Parathyroid adenoma (tissue), 2 donors: Measurements from ENCODE around the gene ZBTB18.

Source experiments
- H2AFZ ChIP-seq: fragments of 300-600 bp; sonication (generic); one replicate; pipeline ENCODE4 v1.7.0; 2017; ENCODE audit warnings: antibody characterized with exemption, mild to moderate bottlenecking
- H3K27ac ChIP-seq: fragments of 300-600 bp; sonication (generic); one replicate; pipeline ENCODE4 v1.7.0; 2017
- H3K27me3 ChIP-seq: fragments of 300-600 bp; sonication (generic); one replicate; pipeline ENCODE4 v1.7.0; 2017; ENCODE audit warnings: low read length; ENCODE audit not compliant: control insufficient read depth, insufficient read depth
- H3K36me3 ChIP-seq: fragments of 300-600 bp; sonication (generic); one replicate; pipeline ENCODE4 v1.7.0; 2017; ENCODE audit warnings: low read length; ENCODE audit not compliant: control insufficient read depth, insufficient read depth
- H3K4me1 ChIP-seq: fragments of 300-600 bp; sonication (generic); one replicate; pipeline ENCODE4 v1.7.0; 2017; ENCODE audit warnings: control low read depth
- H3K4me2 ChIP-seq: fragments of 300-600 bp; sonication (generic); one replicate; pipeline ENCODE4 v1.7.0; 2017; ENCODE audit warnings: low read length
- H3K4me3 ChIP-seq: fragments of 300-600 bp; sonication (generic); one replicate; pipeline ENCODE4 v1.7.0; 2017; ENCODE audit warnings: low read depth, low read length
- H3K79me2 ChIP-seq: fragments of 300-600 bp; sonication (generic); one replicate; pipeline ENCODE4 v1.7.0; 2017; ENCODE audit warnings: control low read depth
- H3K9ac ChIP-seq: fragments of 300-600 bp; sonication (generic); one replicate; pipeline ENCODE4 v1.7.0; 2017; ENCODE audit warnings: mild to moderate bottlenecking
- H3K9me3 ChIP-seq: fragments of 300-600 bp; sonication (generic); one replicate; pipeline ENCODE4 v1.7.0; 2017; ENCODE audit warnings: low read length; ENCODE audit not compliant: control insufficient read depth
- CTCF ChIP-seq: fragments of 300-600 bp; sonication (generic); IDR thresholded peaks from one replicate; pipeline ENCODE4 v1.7.0; 2017; ENCODE audit warnings: antibody characterized with exemption, mild to moderate bottlenecking
- donor health status: primary hyperparathyroidism.

The ZBTB18 gene

GRCh38 chr1:244080343-244080929 is 29.4 kb downstream of the ZBTB18 start:
- no peaks in the 10 kb centered on the region for H3K36me3 ChIP-seq

GRCh38 chr1:244082969-244083368 is 31.9 kb downstream of the ZBTB18 start:
- Histone ChIP-seq H2AFZ (no peak overlapping the region), H3K27me3 (no peaks in the 10 kb centered on the region), H3K79me2 (no peaks in the 10 kb centered on the region), H3K9ac (no peak overlapping the region), H3K27ac (no peak overlapping the region), H3K4me3 (no peak overlapping the region), H3K36me3 (no peaks in the 10 kb centered on the region), H3K4me2 (no peak overlapping the region), H3K4me1 (no peaks in the 10 kb centered on the region), H3K9me3 (no peaks in the 10 kb centered on the region)
- no peak for TF ChIP-seq CTCF

More at GRCh38 chr1:244080343-244080929, 29.4 kb downstream of the ZBTB18 start:
- H3K27me3 ChIP-seq = no peaks in the 10 kb centered on the region
- H3K9ac ChIP-seq = no peak overlapping the region
- no peak overlapping the region for H3K27ac ChIP-seq
- no peaks in the 10 kb centered on the region for H3K9me3 ChIP-seq
- TF ChIP-seq CTCF = no peak
- no peak overlapping the region for H3K4me3 ChIP-seq
- no peaks in the 10 kb centered on the region for H3K4me1 ChIP-seq
- no peak overlapping the region for H3K4me2 ChIP-seq
- H3K79me2 ChIP-seq = no peaks in the 10 kb centered on the region
- H2AFZ ChIP-seq = no peak overlapping the region

GRCh38 chr1:244083383-244083943 is 32.4 kb downstream of the ZBTB18 start:
- Histone ChIP-seq H3K4me2 (no peak overlapping the region), H3K9me3 (no peaks in the 10 kb centered on the region), H3K36me3 (no peaks in the 10 kb centered on the region), H3K79me2 (no peaks in the 10 kb centered on the region), H3K9ac (no peak overlapping the region), H2AFZ (no peak overlapping the region), H3K4me1 (no peaks in the 10 kb centered on the region), H3K27ac (no peak overlapping the region), H3K4me3 (no peak overlapping the region), H3K27me3 (no peaks in the 10 kb centered on the region)
- no peak for TF ChIP-seq CTCF

- no peak overlapping the region for H2AFZ ChIP-seq
- H3K27me3 ChIP-seq = no peaks in the 10 kb centered on the region
- no peak for TF ChIP-seq CTCF
- no peaks in the 10 kb centered on the region for H3K79me2 ChIP-seq
- no peak overlapping the region for H3K27ac ChIP-seq
- H3K4me2 ChIP-seq = no peak overlapping the region
- no peak overlapping the region for H3K4me3 ChIP-seq
- no peak overlapping the region for H3K9ac ChIP-seq
- no peaks in the 10 kb centered on the region for H3K9me3 ChIP-seq
- H3K4me1 ChIP-seq = no peaks in the 10 kb centered on the region
- no peaks in the 10 kb centered on the region for H3K36me3 ChIP-seq
These were observed 33.7 kb downstream of the ZBTB18 start for GRCh38 chr1:244084763-244085162.

DNA sequence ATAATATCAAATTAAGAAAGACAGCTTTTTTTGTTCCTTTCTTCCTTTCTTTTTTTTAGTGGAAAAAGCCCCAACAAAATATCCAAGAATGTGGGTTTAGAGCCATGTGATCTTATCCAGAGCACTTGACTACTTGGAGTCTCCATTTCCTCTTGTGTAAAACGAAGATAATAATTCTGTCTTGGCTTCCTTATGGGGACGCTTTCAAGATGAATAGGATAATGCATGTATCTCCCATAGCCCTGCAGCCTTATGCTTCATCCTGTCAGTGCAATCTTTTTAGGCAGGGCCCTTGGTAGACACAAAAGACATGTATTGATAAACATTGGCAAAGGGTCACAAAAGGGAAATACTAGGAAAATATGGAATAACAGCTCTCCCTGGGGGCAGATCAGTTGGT is 34.8 kb downstream of the ZBTB18 start:
- no peaks in the 10 kb centered on the region for H3K36me3 ChIP-seq
- H3K27ac ChIP-seq = no peak overlapping the region
- H3K9ac ChIP-seq = no peak overlapping the region
- no peaks in the 10 kb centered on the region for H3K27me3 ChIP-seq
- H3K79me2 ChIP-seq = no peaks in the 10 kb centered on the region
- H3K4me2 ChIP-seq = no peak overlapping the region
- H3K4me3 ChIP-seq = no peak overlapping the region
- H3K4me1 ChIP-seq = no peaks in the 10 kb centered on the region
- H2AFZ ChIP-seq = no peak overlapping the region
- no peaks in the 10 kb centered on the region for H3K9me3 ChIP-seq
- TF ChIP-seq CTCF = no peak
